GM23338 (cell line): ENCODE data around the gene FBXL17. TPM values are rescaled to one million over a fixed set of nuclear protein-coding genes. Genes with fewer than 3 reads are reported as not detected.

Experiments used
- ATAC-seq: fragments of 200-7000 bp; cut with Tn5 transposase; 3 replicates; pipeline ENCODE4 v1.9.1; 2020
- DNase-seq: peaks from one replicate; pipeline ENCODE4 v3.0.0-alpha.2; 2015; ENCODE audit warnings: low spot score
- H2AFZ ChIP-seq: fragments of 200-600 bp; sonication (generic); 2 replicates; pipeline ENCODE4 v1.8.0; 2016; ENCODE audit warnings: antibody characterized with exemption, mild to moderate bottlenecking, moderate library complexity
- H3F3A ChIP-seq: fragments of 200-600 bp; sonication (generic); replicated peaks from 2 replicates; pipeline ENCODE4 v1.8.0; 2017; ENCODE audit warnings: antibody characterized with exemption, mixed run types, low read depth
- H3K27ac ChIP-seq: fragments of 200-600 bp; sonication (generic); 2 replicates; pipeline ENCODE4 v1.6.1; 2016; ENCODE audit warnings: low read depth
- H3K27me3 ChIP-seq: fragments of 200-600 bp; sonication (generic); 2 replicates; pipeline ENCODE4 v1.8.0; 2016; ENCODE audit warnings: mild to moderate bottlenecking, mixed run types, moderate library complexity; ENCODE audit not compliant: insufficient read depth
- H3K36me3 ChIP-seq: fragments of 200-600 bp; sonication (generic); 2 replicates; pipeline ENCODE4 v1.8.0; 2016; ENCODE audit warnings: mild to moderate bottlenecking; ENCODE audit not compliant: insufficient read depth
- H3K4me1 ChIP-seq: fragments of 200-600 bp; sonication (generic); 2 replicates; pipeline ENCODE4 v1.8.0; 2016; ENCODE audit warnings: mild to moderate bottlenecking, moderate library complexity; ENCODE audit not compliant: insufficient read depth
- H3K4me2 ChIP-seq: fragments of 200-600 bp; sonication (generic); 2 replicates; pipeline ENCODE4 v1.7.1; 2017; ENCODE audit warnings: mixed run types
- H3K4me3 ChIP-seq: fragments of 200-600 bp; sonication (generic); 2 replicates; pipeline ENCODE4 v1.6.1; 2016; ENCODE audit warnings: mixed run types
- H3K79me2 ChIP-seq: fragments of 200-600 bp; sonication (generic); replicated peaks from 2 replicates; pipeline ENCODE4 v1.8.0; 2017; ENCODE audit warnings: mild to moderate bottlenecking; ENCODE audit not compliant: insufficient read depth
- H3K9me2 ChIP-seq: fragments of 200-600 bp; sonication (generic); 2 replicates; pipeline ENCODE4 v1.8.0; 2017; ENCODE audit not compliant: insufficient read depth
- H4K20me1 ChIP-seq: fragments of 200-600 bp; sonication (generic); replicated peaks from 2 replicates; pipeline ENCODE4 v1.8.0; 2017; ENCODE audit warnings: mild to moderate bottlenecking; ENCODE audit not compliant: insufficient read depth
- H3K27ac Mint-ChIP-seq: 2 replicates; pipeline ENCODE4 v1.8.0; 2020; ENCODE audit warnings: inconsistent platforms, mild to moderate bottlenecking, moderate library complexity, mixed read lengths
- H3K27me3 Mint-ChIP-seq: 3 replicates; pipeline ENCODE4 v1.8.0; 2022; ENCODE audit warnings: low read depth, mild to moderate bottlenecking, moderate library complexity, mixed read lengths, inconsistent platforms; ENCODE audit not compliant: insufficient read depth, poor library complexity
- H3K36me3 Mint-ChIP-seq: 3 replicates; pipeline ENCODE4 v1.8.0; 2021; ENCODE audit warnings: low read depth, mild to moderate bottlenecking, inconsistent platforms, moderate library complexity, mixed read lengths
- H3K4me1 Mint-ChIP-seq: 3 replicates; pipeline ENCODE4 v1.8.0; 2020; ENCODE audit warnings: mild to moderate bottlenecking, inconsistent platforms, mixed read lengths
- H3K4me3 Mint-ChIP-seq: 3 replicates; pipeline ENCODE4 v1.8.0; 2021; ENCODE audit warnings: moderate library complexity, mild to moderate bottlenecking, inconsistent platforms, mixed read lengths
- H3K9me3 Mint-ChIP-seq: 3 replicates; pipeline ENCODE4 v1.8.0; 2020; ENCODE audit warnings: moderate library complexity, mild to moderate bottlenecking, inconsistent platforms, mixed read lengths
- JUNB ChIP-seq: IDR thresholded peaks from one replicate; pipeline ENCODE4 v1.6.1; 2016; ENCODE audit warnings: antibody characterized with exemption; ENCODE audit not compliant: unreplicated experiment
- NANOG ChIP-seq: IDR thresholded peaks from 2 replicates; pipeline ENCODE4 v1.6.1; 2016; ENCODE audit warnings: antibody characterized with exemption, borderline replicate concordance
- STAT1 ChIP-seq: IDR thresholded peaks from one replicate; pipeline ENCODE4 v1.6.1; 2016; ENCODE audit warnings: antibody characterized with exemption; ENCODE audit not compliant: unreplicated experiment
- ZNF114 ChIP-seq: fragments of 250-450 bp; sonication (Bioruptor Pico); IDR thresholded peaks from 2 replicates; pipeline ENCODE4 v1.5.0; 2020; ENCODE audit warnings: mild to moderate bottlenecking, moderate library complexity
- polyA plus RNA-seq: library from polyadenylated mRNA; unstranded; fragments of >200 nt; fragmentation: Nextera tagmentation; extraction: Ambion mirVana; gene quantifications from 2 replicates; pipeline ENCODE4 v1.2.1, GENCODE V29; 2016
- total RNA-seq: library from RNA; depleted of rRNA; stranded (reverse); fragments of >200 nt; shearing (Covaris generic); gene quantifications from 2 replicates; pipeline ENCODE4 v1.2.3, GENCODE V29; 2014
- TF ChIP-seq, protein P1 (sequence below), 2 experiments: fragments of 200-600 bp in 1 of 2; sonication (generic) in 1 of 2; conservative IDR thresholded peaks; 2 replicates each; pipeline versions ENCODE4 v1.5.1 to v1.6.1; 2016 to 2017; ENCODE audit warnings: antibody characterized with exemption in 2 of 2, low read depth in 2 of 2, mild to moderate bottlenecking in 2 of 2, moderate library complexity in 1 of 2
- TF ChIP-seq, protein P2 (sequence below): IDR thresholded peaks from one replicate; pipeline ENCODE4 v1.6.1; 2018; ENCODE audit warnings: antibody characterized with exemption; ENCODE audit not compliant: unreplicated experiment
- TF ChIP-seq, protein P3 (sequence below): IDR thresholded peaks from 2 replicates; pipeline ENCODE4 v1.6.1; 2016; ENCODE audit warnings: antibody characterized with exemption

FBXL17 gene
- total and polyA plus RNA-seq, 2 experiments from 2014 or later = 2.0 to 2.7 TPM

DNA sequence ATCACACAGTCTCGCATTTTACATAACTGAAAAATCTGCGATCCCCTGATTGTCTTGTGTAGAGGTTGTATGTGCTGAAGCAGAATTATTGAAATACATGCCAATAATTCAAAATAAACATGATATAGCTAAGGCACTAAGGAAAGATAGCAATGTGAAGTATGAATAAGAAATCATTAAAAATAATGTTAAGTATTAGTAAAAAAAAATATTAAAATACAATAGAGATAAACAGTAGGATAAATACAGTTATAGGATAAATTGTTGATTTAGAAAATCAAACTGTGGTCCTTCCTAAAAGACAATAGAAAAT is 121.1 kb downstream of the FBXL17 start (continued):
- TF ChIP-seq, protein P1, sequence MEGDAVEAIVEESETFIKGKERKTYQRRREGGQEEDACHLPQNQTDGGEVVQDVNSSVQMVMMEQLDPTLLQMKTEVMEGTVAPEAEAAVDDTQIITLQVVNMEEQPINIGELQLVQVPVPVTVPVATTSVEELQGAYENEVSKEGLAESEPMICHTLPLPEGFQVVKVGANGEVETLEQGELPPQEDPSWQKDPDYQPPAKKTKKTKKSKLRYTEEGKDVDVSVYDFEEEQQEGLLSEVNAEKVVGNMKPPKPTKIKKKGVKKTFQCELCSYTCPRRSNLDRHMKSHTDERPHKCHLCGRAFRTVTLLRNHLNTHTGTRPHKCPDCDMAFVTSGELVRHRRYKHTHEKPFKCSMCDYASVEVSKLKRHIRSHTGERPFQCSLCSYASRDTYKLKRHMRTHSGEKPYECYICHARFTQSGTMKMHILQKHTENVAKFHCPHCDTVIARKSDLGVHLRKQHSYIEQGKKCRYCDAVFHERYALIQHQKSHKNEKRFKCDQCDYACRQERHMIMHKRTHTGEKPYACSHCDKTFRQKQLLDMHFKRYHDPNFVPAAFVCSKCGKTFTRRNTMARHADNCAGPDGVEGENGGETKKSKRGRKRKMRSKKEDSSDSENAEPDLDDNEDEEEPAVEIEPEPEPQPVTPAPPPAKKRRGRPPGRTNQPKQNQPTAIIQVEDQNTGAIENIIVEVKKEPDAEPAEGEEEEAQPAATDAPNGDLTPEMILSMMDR (conservative IDR thresholded peaks at IDR 0.05; ENCODE audit: low read depth in 2 of 2) = no peak
- no peak for TF ChIP-seq NANOG
- TF ChIP-seq, protein P2, sequence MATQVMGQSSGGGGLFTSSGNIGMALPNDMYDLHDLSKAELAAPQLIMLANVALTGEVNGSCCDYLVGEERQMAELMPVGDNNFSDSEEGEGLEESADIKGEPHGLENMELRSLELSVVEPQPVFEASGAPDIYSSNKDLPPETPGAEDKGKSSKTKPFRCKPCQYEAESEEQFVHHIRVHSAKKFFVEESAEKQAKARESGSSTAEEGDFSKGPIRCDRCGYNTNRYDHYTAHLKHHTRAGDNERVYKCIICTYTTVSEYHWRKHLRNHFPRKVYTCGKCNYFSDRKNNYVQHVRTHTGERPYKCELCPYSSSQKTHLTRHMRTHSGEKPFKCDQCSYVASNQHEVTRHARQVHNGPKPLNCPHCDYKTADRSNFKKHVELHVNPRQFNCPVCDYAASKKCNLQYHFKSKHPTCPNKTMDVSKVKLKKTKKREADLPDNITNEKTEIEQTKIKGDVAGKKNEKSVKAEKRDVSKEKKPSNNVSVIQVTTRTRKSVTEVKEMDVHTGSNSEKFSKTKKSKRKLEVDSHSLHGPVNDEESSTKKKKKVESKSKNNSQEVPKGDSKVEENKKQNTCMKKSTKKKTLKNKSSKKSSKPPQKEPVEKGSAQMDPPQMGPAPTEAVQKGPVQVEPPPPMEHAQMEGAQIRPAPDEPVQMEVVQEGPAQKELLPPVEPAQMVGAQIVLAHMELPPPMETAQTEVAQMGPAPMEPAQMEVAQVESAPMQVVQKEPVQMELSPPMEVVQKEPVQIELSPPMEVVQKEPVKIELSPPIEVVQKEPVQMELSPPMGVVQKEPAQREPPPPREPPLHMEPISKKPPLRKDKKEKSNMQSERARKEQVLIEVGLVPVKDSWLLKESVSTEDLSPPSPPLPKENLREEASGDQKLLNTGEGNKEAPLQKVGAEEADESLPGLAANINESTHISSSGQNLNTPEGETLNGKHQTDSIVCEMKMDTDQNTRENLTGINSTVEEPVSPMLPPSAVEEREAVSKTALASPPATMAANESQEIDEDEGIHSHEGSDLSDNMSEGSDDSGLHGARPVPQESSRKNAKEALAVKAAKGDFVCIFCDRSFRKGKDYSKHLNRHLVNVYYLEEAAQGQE = no peak
- no peak for TF ChIP-seq JUNB
- TF ChIP-seq, protein P3, sequence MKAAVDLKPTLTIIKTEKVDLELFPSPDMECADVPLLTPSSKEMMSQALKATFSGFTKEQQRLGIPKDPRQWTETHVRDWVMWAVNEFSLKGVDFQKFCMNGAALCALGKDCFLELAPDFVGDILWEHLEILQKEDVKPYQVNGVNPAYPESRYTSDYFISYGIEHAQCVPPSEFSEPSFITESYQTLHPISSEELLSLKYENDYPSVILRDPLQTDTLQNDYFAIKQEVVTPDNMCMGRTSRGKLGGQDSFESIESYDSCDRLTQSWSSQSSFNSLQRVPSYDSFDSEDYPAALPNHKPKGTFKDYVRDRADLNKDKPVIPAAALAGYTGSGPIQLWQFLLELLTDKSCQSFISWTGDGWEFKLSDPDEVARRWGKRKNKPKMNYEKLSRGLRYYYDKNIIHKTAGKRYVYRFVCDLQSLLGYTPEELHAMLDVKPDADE = no peak
- no peak for TF ChIP-seq ZNF114
- TF ChIP-seq STAT1 = no peak

DNA sequence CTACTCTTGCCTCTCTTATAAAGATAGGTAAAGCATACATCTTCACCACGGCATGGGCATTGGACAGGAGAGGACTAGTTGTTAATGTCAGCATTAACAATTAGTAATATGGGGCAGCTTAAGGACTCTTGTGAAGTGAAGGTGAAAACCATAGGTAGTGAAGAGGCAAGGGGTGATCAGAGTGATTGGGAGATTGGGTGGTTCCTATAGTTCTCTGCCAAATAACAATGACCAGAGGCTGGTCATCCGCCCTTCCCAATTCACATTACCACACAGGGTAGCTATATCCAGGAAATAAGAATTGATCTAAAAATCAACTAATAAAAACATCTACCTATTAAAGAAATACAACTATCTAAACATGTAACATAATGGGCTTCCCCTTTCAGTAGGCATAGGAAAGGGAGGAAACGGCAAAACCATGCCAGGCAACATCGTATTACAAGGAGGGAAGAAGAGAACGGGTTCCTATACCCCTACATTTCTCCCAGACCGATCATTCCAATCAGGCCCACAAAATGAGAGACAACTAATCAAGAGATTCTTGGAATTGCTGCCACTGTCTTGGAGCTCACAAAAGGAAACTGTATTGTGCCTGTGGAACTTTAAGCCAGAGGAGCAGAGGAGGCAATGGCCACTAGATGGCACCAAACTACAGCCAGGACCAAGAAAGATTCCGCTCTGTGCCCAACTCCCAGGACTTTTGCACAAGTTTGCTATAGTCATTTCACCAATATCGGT is 121.6 kb downstream of the FBXL17 start:
- no peaks in the 10 kb centered on the region for H3K36me3 ChIP-seq
- H3K36me3 Mint-ChIP-seq = no peaks in the 10 kb centered on the region
- H3K9me3 Mint-ChIP-seq = no peaks in the 10 kb centered on the region
- H2AFZ ChIP-seq = no peak overlapping the region
- TF ChIP-seq, protein P1 (conservative IDR thresholded peaks at IDR 0.05; ENCODE audit: low read depth in 2 of 2) = peak; percentile 99
- no peak for TF ChIP-seq STAT1
- no peak overlapping the region for H3K27ac ChIP-seq
- H3K4me1 ChIP-seq = peaks cover 6% of the 10 kb centered on the region; the same call in 1 of the 2 replicates
- H3K9me2 ChIP-seq = no peaks in the 10 kb centered on the region
- H3K4me3 ChIP-seq = no peak overlapping the region
- H3K27ac Mint-ChIP-seq = no peak overlapping the region; the same call in 1 of the 2 replicates
- H4K20me1 ChIP-seq = no peaks in the 10 kb centered on the region
- no peaks in the 10 kb centered on the region for H3K27me3 ChIP-seq
- H3K27me3 Mint-ChIP-seq = peaks cover 1% of the 10 kb centered on the region
- DNase-seq (peak; percentile 95), ATAC-seq (peak; percentile 97)
- peaks cover 18% of the 10 kb centered on the region; the same call in 2 of the 3 replicates for H3K4me1 Mint-ChIP-seq
- no peak overlapping the region for H3K4me3 Mint-ChIP-seq
- no peaks in the 10 kb centered on the region for H3K79me2 ChIP-seq
- H3K4me2 ChIP-seq = no peak overlapping the region
- no peaks in the 10 kb centered on the region for H3F3A ChIP-seq
